OCI-LY1 (cell line): ENCODE results near the gene TAOK1.

ENCODE experiments used
- H2AFZ ChIP-seq: fragments of 200-600 bp; sonication (generic), shearing (Covaris generic); 2 replicates; pipeline ENCODE4 v1.6.0; 2014; ENCODE audit warnings: antibody characterized with exemption, mild to moderate bottlenecking, low read length
- H3F3A ChIP-seq: fragments of 200-600 bp; sonication (generic), shearing (Covaris generic); 2 replicates; pipeline ENCODE4 v1.6.0; 2014; ENCODE audit warnings: mild to moderate bottlenecking, antibody characterized with exemption, low read length, moderate library complexity; ENCODE audit not compliant: insufficient read depth
- H3K27ac ChIP-seq: fragments of 200-600 bp; sonication (generic); 2 replicates; pipeline ENCODE4 v1.5.1; 2014; ENCODE audit warnings: low read length, mixed run types, mild to moderate bottlenecking, low read depth; ENCODE audit not compliant: poor library complexity, severe bottlenecking
- H3K27me3 ChIP-seq: fragments of 200-600 bp; sonication (generic); 2 replicates; pipeline ENCODE4 v1.6.0; 2014; ENCODE audit warnings: antibody characterized with exemption, mild to moderate bottlenecking, low read length, moderate library complexity; ENCODE audit not compliant: insufficient read depth
- H3K36me3 ChIP-seq: fragments of 200-600 bp; sonication (generic); 2 replicates; pipeline ENCODE4 v1.6.1; 2014; ENCODE audit warnings: mild to moderate bottlenecking, antibody characterized with exemption, low read length, moderate library complexity, mixed read lengths; ENCODE audit not compliant: insufficient read depth
- H3K4me1 ChIP-seq: fragments of 200-600 bp; sonication (generic); 2 replicates; pipeline ENCODE4 v1.5.1; 2014; ENCODE audit warnings: mild to moderate bottlenecking, low read length, moderate library complexity; ENCODE audit not compliant: insufficient read depth, severe bottlenecking
- H3K4me2 ChIP-seq: fragments of 200-600 bp; sonication (generic), shearing (Covaris generic); 2 replicates; pipeline ENCODE4 v1.6.1; 2014; ENCODE audit warnings: low read length
- H3K4me3 ChIP-seq: fragments of 200-600 bp; sonication (generic); 2 replicates; pipeline ENCODE4 v1.5.1; 2014; ENCODE audit warnings: low read length, low read depth, mild to moderate bottlenecking, mixed read lengths; ENCODE audit not compliant: poor library complexity, severe bottlenecking
- H3K79me2 ChIP-seq: fragments of 200-600 bp; shearing (Covaris generic); 2 replicates; pipeline ENCODE4 v1.6.1; 2016; ENCODE audit warnings: mixed run types, low read length, mixed read lengths; ENCODE audit not compliant: insufficient read depth
- H3K9ac ChIP-seq: fragments of 200-600 bp; sonication (generic), shearing (Covaris generic); 2 replicates; pipeline ENCODE4 v1.6.1; 2014; ENCODE audit warnings: mild to moderate bottlenecking, low read length, mixed read lengths
- H3K9me2 ChIP-seq: fragments of 200-600 bp; sonication (generic), shearing (Covaris generic); 2 replicates; pipeline ENCODE4 v1.6.1; 2014; ENCODE audit warnings: low read depth, mild to moderate bottlenecking, low read length, mixed read lengths
- H3K9me3 ChIP-seq: fragments of 200-600 bp; shearing (Covaris generic); 2 replicates; pipeline ENCODE4 v1.6.1; 2014; ENCODE audit warnings: low read length, mixed read lengths
- H4K20me1 ChIP-seq: fragments of 200-600 bp; sonication (generic), shearing (Covaris generic); 2 replicates; pipeline ENCODE4 v1.6.0; 2016; ENCODE audit warnings: mild to moderate bottlenecking, low read length; ENCODE audit not compliant: insufficient read depth
- EZH2 ChIP-seq: fragments of 200-600 bp; sonication (generic), shearing (Covaris generic); IDR thresholded peaks from 2 replicates; pipeline ENCODE4 v1.8.0; 2017; ENCODE audit warnings: borderline replicate concordance, mixed run types, mild to moderate bottlenecking, antibody characterized with exemption, low read length, moderate library complexity, mixed read lengths
- TF ChIP-seq, protein P1 (sequence below): fragments of 200-600 bp; sonication (generic), shearing (Covaris generic); IDR thresholded peaks from 2 replicates; pipeline ENCODE4 v1.5.1; 2017; ENCODE audit warnings: mild to moderate bottlenecking, antibody characterized with exemption, low read length, moderate library complexity, mixed read lengths

Gene TAOK1

DNA sequence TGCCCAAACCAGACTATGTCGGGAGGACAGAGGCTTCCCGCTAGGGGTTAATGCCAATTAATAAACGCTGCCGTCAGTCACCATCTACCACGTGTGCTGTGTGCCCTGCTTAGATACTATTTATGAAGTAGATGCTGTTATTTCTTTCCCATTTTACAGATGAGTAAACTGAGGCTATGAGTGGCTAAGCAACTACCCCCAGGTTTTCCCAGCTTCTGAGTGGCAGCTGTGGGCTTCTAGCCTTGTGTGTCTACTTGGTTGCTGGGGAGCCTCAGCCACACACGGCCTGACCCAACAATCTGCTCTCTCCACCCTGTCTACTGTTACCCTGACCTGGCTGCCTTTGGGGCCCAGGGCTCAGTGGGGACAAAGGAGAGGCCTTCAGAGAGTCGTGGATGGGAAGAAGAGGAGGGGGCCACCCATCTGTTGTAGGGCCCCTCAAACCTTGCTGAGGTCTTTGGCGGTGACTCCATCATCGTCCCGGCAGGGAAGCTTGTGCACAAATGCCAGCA is 192.1 kb downstream of the TAOK1 start:
- peaks cover 49% of the 10 kb centered on the region for H3K36me3 ChIP-seq

DNA sequence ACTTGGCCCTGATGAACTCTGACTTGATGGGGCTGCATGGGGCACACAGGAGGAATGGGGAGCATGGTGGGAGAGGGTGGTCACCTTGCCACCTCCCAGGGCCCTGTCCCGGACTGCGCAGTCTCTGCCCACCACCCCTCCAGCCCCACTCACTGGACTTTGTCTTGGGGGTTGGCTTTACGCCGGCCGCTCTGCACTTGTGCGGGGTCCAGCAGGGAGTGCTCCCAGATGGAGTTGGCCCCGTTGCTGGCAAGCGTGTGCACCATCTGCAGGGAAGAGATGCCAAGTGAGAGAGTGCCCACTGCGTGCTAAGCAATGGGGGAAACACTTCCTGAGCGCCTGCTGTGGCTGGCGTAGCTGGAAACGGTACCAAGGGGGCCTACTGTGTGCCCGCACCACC is 192.6 kb downstream of the TAOK1 start:
- H3F3A ChIP-seq, result no peaks in the 10 kb centered on the region
- TF ChIP-seq, protein P1, sequence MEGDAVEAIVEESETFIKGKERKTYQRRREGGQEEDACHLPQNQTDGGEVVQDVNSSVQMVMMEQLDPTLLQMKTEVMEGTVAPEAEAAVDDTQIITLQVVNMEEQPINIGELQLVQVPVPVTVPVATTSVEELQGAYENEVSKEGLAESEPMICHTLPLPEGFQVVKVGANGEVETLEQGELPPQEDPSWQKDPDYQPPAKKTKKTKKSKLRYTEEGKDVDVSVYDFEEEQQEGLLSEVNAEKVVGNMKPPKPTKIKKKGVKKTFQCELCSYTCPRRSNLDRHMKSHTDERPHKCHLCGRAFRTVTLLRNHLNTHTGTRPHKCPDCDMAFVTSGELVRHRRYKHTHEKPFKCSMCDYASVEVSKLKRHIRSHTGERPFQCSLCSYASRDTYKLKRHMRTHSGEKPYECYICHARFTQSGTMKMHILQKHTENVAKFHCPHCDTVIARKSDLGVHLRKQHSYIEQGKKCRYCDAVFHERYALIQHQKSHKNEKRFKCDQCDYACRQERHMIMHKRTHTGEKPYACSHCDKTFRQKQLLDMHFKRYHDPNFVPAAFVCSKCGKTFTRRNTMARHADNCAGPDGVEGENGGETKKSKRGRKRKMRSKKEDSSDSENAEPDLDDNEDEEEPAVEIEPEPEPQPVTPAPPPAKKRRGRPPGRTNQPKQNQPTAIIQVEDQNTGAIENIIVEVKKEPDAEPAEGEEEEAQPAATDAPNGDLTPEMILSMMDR, result no peak
- no peak for TF ChIP-seq EZH2
- 0 out of 2 replicates have a peak, but pooled peaks cover 6% of the 10 kb centered on the region for H3K79me2 ChIP-seq
- no peaks in the 10 kb centered on the region for H3K27me3 ChIP-seq
- H3K4me3 ChIP-seq, result no peak overlapping the region
- H2AFZ ChIP-seq, result no peak overlapping the region
- H4K20me1 ChIP-seq, result no peaks in the 10 kb centered on the region
- peaks cover 44% of the 10 kb centered on the region for H3K36me3 ChIP-seq
- no peak overlapping the region for H3K9ac ChIP-seq
- no peak overlapping the region for H3K4me2 ChIP-seq
- H3K9me2 ChIP-seq, result no peaks in the 10 kb centered on the region
- H3K9me3 ChIP-seq, result no peaks in the 10 kb centered on the region
- H3K4me1 ChIP-seq, result peaks cover 44% of the 10 kb centered on the region
- no peak overlapping the region for H3K27ac ChIP-seq

More for the DNA sequence above, 192.1 kb downstream of the TAOK1 start:
- Histone ChIP-seq H3K27ac (no peak overlapping the region), H3F3A (no peaks in the 10 kb centered on the region), H4K20me1 (no peaks in the 10 kb centered on the region), H3K4me1 (peaks cover 40% of the 10 kb centered on the region), H3K9me2 (no peaks in the 10 kb centered on the region), H2AFZ (no peak overlapping the region), H3K27me3 (no peaks in the 10 kb centered on the region), H3K4me3 (no peak overlapping the region), H3K9me3 (no peaks in the 10 kb centered on the region), H3K79me2 (0 out of 2 replicates have a peak, but pooled peaks cover 1% of the 10 kb centered on the region), H3K4me2 (no peak overlapping the region), H3K9ac (no peak overlapping the region)
- TF ChIP-seq EZH2, result no peak
- TF ChIP-seq, protein P1, result no peak

DNA sequence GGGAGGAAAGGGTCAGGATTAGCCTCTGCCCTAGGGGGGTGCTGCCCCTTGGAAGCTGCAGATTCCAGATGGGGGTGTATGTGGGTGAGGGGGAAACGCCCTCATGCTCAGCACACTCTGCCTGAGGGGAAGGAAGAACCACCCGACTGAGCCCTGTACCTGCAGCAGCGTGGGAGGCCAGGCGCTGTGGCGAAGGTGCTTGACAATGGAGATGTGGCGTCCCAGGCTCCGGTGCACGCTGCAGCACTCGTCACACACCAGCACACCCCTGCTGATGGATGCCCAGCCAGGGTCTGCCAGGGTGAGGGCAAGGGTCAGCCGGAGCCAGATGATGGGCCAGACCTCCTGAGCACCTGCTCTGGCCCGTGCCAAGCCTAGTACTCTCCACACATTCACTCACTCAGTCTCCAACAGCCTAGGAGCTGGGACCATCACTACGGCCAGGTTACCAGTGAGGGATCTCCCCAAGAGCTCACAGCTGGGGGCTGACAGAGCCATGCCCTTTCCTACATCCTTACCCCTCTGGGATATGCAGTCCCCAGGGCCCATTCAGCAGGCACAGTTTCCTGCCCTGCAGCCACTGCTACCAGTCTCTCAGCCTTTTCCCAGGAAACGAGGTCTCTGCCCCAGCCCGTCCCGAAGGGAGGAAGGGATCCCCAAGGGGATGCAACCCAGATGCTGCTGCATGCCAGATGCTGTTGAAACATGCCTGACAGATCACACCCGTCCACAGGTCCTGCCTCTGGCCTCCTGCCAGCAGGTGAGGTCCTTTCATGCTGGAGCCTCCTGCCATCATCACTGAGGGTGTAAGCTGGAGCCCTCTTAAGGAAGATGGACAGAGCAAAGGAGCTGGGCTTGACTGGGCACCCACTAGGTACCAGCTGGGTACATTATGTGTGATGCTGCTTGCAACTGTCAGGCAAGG is 193.4 kb downstream of the TAOK1 start:
- peaks cover 52% of the 10 kb centered on the region for H3K4me1 ChIP-seq
- H3K4me2 ChIP-seq, result no peak overlapping the region
- no peaks in the 10 kb centered on the region for H3F3A ChIP-seq
- TF ChIP-seq, protein P1, result no peak
- no peak for TF ChIP-seq EZH2
- no peak overlapping the region; the same call in 1 of the 2 replicates for H3K9ac ChIP-seq
- no peak overlapping the region for H3K4me3 ChIP-seq
- H3K27ac ChIP-seq, result peak overlapping the region; percentile 65
- H4K20me1 ChIP-seq, result no peaks in the 10 kb centered on the region
- H3K9me2 ChIP-seq, result no peaks in the 10 kb centered on the region
- H3K79me2 ChIP-seq, result 0 out of 2 replicates have a peak, but pooled peaks cover 9% of the 10 kb centered on the region
- H3K9me3 ChIP-seq, result no peaks in the 10 kb centered on the region
- H3K36me3 ChIP-seq, result peaks cover 36% of the 10 kb centered on the region
- no peaks in the 10 kb centered on the region for H3K27me3 ChIP-seq
- H2AFZ ChIP-seq, result no peak overlapping the region
